ENCODE measurements around the gene RGS6.

The RGS6 gene

GRCh38 chr14:72597252-72598233, 665.3 kb downstream of the RGS6 start:
- no peak for DNase-seq

GRCh38 chr14:72598306-72598705, 666.1 kb downstream of the RGS6 start:
- no peak for DNase-seq

- no peak for DNase-seq
Measured at GRCh38 chr14:72599579-72600470, 667.6 kb downstream of the RGS6 start.

DNA sequence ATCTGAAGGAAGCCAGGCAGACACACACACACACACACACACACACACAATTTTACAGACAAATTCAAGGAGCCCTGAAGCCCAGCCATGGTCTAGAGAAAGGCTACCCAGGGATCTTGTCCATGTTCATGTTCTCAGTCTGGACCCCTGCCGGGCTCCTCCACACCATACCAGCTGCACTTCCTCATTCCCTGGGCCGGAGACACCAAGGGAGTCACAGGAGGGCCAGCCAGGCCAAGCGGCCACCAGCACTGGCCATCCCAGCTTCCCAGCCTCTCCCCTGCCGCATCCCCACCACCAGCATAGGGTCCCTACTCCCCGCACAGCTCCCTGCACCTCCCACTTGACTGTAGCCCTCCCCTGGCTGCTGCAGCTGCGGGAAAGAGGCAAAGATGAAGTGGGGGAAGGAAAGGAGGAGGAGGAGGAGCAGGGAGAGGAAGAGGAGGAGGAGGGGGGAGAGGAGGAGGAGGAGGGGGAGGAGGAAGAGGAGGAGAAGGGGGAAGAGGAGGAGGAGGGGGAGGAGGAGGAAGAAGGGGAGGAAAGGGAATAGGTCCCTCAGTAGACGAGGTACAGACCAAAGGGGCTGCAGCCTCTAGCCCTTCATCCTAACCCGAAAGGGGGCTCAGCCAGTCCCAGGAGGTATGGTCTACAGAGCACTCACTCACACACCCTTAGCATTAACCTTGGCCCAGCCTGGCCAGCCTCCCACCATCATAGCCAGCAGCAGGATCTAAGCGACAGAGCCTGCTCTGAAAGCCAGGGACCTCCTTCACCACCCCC, 668.5 kb downstream of the RGS6 start:
- DNase-seq: no peak

GRCh38 chr14:72603639-72604038, 671.4 kb downstream of the RGS6 start:
- no peak for DNase-seq

DNA sequence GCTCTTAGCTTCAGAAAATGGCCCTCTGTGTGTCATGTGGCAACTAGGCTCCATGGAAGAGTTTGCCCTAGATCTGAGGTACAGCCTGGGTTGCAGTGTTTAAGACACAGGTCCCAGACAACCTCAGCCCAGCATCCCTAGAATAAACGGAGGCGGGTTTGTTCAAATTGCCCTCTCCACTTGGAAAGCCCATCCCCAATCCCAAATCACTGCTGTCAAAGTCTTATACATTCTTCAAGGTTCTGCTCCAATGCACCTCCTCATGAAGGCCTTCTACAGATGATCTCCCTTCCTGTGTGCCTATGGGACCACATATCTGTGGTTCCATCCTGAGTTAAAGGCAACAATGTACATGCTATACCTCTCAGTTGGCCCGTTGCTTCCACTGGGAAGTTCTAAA, 671.9 kb downstream of the RGS6 start:
- no peak for DNase-seq

- no peak for DNase-seq
Measured at GRCh38 chr14:72605096-72605920, 673.1 kb downstream of the RGS6 start.

DNA sequence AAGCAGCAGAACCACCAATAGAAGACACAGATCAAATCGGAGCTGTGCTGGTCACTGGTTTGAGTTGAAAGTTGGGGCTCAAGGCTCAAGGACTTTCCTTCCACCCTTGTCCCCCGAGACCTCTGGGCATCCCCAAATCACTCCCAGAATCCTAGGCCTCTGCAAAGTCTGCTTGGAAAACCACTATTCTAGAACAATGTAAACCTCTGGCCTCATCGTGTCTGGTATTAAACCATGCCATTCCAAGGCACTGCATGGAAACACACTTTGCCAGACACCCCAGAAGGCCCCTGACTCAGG, 673.6 kb downstream of the RGS6 start:
- no peak for DNase-seq

GRCh38 chr14:72606879-72607278, 674.6 kb downstream of the RGS6 start:
- no peak for DNase-seq

- DNase-seq: no peak
Measured at GRCh38 chr14:72607386-72608130, 675.3 kb downstream of the RGS6 start.

DNA sequence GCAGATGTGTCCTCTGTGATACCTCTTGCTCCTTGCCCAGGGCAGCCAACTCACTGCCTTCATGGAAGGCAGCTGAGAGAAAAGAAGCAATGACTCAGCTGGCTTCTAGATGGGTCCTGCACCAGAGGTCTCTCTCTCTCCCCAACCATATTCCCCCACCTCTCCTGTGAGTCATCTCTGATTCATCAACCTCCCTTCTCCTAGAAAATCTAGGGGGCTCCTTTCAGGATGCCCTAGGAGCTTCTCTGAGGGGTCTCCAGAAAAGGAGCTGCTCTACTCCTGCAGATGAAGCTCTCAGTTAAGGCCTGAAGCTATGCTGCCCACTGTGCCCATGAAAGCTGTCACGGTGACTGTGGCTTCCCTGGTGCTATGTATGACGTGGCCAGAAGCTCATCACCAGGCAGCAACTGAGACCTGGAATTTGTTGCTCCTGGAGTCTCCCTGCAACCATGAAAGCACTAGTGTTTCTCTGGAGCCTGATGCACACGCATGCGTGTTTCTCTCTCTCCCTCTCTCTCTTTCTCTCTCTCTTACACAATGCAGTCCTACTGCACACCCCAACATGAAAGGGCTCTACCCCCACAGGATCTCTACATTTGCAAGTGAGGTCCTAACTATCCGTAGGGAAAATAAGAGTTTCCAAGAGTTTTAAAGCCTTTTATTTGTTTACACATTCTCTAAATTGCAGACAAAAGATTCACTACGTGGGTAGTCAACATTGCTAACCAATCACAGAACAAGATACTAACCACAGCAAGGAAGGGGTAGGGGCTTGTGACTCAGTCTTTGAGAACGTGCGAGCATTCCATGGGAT, 676.4 kb downstream of the RGS6 start:
- no peak for DNase-seq

- no peak for DNase-seq
Measured at GRCh38 chr14:72609205-72609916, 677.1 kb downstream of the RGS6 start.

GRCh38 chr14:72610096-72610830, 678.0 kb downstream of the RGS6 start:
- DNase-seq: no peak

DNA sequence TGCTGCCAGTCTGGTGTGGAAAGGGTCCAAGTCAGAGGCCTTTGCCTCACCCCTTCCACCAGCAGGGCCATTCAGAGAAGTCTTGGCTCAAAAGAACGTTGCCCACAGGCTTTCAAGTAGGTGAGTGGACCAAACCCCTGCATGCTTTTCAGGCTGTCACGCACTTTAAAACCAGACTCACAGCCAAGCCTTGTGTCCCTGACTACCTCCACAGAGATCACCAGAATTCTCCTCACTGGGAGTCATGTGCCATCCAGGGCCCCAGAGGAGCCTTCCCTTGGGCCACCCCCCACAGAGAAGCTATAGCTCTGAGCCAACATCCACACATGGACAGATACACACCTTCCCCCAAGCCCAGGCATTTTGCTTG, 678.6 kb downstream of the RGS6 start:
- DNase-seq: no peak

GRCh38 chr14:72611506-72611905, 679.3 kb downstream of the RGS6 start:
- no peak for DNase-seq

- DNase-seq: no peak
Measured at GRCh38 chr14:72612041-72612440, 679.8 kb downstream of the RGS6 start.

GRCh38 chr14:72613231-72613974, 681.2 kb downstream of the RGS6 start:
- no peak for DNase-seq

GRCh38 chr14:72613975-72614319, 681.7 kb downstream of the RGS6 start:
- no peak for DNase-seq

- DNase-seq: no peak
Measured at GRCh38 chr14:72614365-72614764, 682.1 kb downstream of the RGS6 start.
